GM11168 (cell line): Measurements from ENCODE around the gene KCNMB1.

Experiments
- in situ Hi-C: fragments of 300-500 bp; cut with MboI; formaldehyde crosslinking; loops from one replicate; pipeline ENCODE4 v1.12.0; 2022; ENCODE audit warnings: low sequenced_read_pairs; ENCODE audit not compliant: unreplicated experiment

The KCNMB1 gene, protein sequence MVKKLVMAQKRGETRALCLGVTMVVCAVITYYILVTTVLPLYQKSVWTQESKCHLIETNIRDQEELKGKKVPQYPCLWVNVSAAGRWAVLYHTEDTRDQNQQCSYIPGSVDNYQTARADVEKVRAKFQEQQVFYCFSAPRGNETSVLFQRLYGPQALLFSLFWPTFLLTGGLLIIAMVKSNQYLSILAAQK

DNA sequence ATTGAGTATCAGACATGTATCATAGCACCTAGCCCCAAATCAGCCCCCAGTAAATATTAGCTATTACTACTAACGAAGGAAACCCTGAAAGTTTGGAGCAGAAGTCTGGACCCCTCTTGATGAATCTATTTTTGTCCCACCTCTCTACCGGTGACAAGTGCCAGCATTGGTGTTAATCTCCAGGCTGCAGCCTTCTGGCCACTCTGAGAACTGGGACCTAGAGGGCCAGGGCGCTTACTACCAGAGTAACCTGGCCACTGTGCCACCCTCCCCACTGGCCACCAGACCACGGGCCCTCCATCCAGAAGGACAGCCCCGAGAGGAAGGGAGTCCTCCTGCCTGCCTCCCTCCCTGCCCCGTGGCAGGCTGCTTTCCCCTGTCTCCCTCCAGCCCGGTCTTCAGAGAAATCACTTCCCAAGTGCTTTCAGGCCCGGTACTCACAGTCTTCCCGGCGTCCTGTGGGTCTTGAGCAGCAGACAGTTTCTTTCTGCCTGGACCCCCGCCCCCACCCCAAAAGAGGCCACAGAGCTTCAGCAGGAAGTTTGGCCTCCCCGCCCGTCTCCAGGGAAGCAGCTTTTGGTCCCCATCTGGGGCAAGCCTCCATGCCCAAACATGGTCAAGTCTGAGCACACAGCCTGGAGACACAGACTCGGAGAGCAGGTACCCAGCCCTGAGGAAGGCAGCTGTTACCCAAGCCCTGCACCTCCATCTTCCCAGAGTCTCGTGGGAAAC is at the start of gene KCNMB1:
Gene KCNMB1, minus strand, starts transcription at position 550 of the 732 bp plus-strand sequence. CDS start 3,920 bp downstream, outside the sequence.
- in situ Hi-C loops = no loop called here

DNA sequence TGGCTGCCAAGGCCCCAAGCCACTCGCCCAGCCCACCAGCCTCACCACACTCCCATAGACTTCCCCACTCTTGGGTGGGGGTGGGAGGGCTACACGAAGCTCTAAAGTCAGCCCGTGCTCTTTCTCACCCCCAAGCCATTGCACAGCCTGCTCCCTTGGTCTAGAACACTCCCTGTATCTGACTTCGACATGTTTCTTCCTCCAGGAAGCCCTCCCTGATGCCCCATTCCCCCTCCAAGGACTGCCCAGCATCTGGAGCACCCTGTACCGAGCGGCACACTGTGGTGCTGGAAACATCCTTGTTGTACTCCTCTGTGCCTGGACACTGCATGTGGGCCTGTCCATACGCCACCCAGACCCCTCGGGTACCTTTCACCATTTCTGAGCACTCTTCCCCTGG is 49.4 kb upstream of the KCNMB1 start:
- in situ Hi-C loops = no loop called here

DNA sequence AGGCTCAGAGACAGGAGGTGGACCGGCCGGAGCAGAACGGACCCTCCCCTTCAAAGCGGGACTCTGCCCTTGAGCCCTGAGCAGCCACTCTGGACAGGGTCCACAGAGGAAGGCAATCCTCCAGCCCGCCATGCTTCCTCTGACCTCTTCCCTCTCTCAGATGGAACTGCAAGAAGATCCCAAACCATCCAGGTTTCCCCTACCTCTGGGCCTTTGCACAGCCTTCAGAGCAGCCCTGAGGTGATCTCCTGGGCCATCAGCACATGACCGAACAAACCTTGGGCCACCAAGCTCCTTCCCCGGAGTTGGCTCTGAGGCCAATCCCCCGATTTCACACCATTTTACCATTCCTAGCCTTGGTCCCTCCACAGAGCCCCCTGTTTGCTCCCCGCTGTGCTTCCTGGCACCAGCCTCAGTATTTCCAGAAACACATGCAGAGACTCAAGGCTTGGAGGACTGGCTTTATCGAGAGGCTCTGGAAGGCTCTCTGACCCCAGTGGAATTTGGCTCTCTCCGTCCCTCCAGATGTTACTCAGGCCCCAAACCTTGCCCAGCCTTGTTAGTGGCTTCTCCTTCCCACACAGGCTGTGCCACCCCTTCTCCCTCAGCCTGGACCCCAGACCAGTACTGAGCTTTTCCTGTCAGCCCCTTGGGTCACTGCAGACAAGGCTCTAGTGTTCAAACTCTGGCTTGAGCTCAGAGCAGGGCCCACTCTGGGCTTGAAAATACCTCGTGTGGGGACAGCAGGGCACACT is 48.6 kb upstream of the KCNMB1 start:
- in situ Hi-C loops = no loop called here

DNA sequence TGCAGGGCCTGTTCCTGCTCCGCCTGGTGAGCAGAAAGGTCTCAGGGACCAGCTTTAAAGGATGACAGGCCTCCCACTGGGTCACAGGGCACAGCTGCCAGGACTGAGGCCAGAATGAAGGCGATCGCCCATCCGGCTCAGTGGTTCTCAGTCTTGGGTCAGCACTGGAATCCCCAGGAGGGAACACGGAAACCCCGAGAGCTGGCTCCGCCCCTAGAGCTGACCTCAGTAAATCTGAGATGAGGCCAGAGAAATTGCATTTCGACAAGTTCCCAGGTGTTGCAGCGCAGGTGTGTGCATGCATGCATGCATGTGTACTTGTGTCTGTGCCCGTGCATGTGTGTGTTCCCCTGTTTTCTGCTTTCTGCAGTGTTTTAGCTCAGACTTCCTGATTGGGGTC is 47.2 kb upstream of the KCNMB1 start:
- in situ Hi-C loops = no loop called here

DNA sequence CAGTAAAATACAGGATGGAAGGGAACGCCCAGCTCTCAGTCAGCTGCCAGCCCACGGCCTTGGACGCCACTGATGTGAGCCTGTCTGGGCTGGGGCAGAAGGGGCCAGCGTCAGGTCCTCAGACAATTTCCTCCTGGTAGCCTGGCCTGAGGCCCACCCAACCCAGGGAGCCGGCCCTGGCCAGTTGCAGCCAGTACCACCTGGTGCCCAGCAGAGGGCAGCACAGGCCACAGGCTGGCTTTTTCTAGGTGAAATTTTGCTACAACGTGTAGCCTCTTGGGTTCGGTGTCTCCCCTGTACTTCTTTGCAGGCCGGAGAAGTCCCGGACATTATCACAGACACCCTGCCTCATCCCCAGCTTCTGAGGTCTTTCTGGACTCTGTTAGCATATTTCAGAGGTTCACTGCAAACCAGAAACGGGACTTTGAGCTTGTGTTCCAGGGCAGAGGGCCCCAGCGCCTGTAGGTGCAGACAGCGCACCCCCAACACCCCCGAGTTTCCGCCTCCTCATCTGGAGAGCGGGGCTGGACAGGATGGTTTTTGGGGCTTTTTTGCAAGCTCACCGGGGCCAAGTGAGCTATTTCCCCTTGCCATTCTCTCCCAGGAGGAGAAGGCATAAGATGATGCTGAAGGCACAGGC is 45.9 kb upstream of the KCNMB1 start:
- in situ Hi-C loops = no loop called here

DNA sequence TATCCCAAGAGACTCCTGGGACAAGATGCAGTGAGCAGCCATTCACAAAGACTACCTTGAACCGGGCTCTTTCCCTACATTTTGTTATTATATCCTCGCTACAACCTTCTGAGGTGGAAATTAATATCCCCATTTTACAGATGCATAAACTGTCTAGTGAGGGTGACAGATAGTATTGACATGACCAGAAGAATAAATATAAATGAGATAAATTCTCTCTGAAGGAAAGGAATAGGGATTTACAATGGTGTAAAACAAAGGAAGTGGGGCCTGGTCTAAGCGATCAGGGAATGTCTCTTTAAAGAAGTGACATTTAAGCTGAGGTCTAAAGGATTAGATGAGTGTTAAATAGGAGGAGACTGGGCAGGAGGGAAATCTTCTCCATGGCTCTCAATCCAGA is 43.5 kb upstream of the KCNMB1 start:
- in situ Hi-C loops = no loop called here

DNA sequence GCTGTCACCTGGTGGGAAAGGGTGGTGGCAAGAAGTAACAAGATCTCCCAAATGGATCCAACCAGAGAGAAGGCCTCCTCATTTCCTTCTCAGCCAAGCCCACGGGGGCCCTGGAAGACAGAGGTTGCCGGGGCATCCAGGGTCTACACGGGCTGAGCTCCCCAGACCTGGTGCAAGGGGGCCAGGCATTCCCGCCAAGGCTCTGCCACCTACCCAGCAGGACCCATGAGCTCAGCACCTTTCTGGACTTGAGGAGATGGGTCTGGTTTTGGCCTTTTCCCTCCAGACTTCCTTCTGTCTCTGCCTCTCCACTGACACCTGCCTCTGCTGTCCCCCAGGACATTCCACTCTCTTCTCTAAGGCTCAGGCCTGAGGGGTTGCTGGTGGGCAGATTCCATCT is 42.4 kb upstream of the KCNMB1 start:
- in situ Hi-C loops = no loop called here

DNA sequence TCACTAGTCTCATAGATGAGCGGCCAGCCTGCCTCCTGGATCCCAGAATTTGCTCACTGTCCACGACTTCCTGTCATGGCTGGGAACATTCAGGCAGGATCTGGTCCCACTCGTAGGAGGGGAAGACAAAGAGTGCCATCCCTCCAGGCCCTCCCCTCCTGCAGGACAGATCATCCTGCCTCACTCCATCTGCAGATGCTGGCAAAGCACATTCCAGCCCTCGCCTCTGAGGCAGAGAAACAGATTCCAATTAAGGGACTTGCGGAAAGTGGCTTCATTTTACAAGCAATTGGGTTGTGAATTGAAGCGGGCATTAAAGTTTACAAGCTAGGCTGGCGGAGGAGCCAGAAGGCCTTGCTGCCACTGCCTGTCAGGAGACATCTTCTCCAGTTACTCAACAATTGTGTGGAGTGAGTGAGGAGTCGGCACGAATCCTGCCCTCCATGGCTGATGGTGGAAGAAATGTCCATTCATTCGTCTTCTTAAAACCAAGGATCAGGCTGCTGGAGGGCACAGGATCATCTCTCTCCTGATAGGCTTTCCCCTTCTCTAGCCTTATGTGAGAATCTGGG is 41.8 kb upstream of the KCNMB1 start:
- in situ Hi-C loops = no loop called here

DNA sequence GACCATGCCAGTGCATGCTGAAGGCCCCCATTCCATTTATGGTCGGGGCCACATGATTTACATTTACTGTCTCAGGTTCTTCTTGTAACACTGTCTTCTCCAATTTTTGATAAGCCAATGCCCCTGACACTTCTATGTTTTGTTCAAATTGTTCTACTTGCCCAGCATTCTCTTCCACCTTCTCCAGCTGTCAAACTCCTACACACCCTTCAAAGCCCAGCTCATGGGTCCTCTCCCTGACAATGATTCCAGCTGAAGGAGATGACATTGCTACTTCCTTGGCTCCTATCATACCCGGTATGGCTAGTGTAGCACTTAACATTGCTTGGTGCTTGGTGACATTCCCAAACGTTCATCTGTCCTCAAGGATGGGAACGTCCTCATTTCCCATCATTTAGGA is 41.1 kb upstream of the KCNMB1 start:
- in situ Hi-C loops = no loop called here

DNA sequence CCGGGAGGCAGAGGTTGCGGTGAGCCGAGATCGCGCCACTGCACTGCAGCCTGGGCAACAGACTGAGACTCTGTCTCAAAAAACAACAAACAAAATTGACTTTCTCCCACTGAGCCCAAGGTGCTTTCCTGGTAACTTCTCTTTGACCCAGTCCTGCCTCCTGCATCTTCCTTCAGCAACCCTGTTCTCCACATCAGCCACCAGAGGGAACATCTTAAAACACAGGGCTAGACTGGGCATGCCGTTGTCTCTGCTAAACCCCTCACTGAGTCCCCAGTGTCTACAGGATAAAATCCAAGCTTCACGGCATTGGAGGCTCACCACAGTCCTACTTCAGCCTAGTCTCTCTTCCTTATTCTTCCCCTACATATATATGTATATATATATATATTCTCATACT is 39.8 kb upstream of the KCNMB1 start:
- in situ Hi-C loops = loop anchor here (10.0 kb wide), 1 partner anchor 204 kb away; no protein-coding TSS in a partner anchor

DNA sequence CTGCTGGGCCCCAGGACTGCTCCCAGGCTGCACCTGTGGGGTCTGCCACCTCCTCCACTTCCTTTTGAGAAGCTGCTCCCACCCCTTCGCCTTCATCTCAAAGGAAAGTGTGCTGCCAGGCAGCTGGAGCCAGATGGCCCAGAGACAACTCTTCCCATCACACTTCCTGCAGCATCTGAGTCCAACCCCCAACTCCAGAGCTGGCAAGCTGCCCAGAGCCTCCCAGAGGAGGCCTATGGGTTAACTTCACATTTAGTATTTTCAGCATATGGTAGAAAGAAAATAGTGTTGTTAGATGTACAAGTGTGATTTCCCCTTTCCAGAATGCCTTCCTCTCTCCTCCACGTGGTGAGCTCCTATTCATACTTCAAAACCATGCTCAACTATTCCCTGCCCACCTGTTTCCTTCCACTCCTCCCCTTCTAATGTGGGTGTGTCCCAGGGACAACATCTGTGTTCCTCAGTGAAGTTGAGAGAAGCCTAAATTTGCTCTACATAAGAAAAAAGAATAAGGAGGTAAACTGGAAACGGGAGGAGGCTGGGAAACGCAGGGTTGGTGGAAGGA is 38.6 kb upstream of the KCNMB1 start:
- in situ Hi-C loops = loop anchor here (10.0 kb wide), 1 partner anchor 203 kb away; no protein-coding TSS in a partner anchor

DNA sequence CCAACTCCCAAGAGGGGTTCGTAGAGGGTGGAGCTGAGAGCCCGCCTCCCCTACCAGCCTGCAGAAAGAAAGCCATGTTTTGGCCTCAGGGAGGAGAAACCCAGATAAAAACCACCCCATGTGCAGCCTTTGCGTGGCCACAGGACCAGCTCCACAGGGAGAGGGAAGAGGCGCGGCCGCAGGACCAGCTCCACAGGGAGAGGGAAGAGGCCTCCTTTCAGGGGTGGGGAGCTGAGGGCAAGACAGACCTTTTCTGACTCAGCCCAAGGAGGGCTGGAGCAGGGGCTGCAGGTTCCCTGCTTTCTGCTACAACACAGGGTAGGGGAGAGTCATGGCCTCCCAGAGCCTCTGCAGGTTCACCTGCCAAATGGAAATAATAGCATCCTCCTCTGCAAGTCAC is 37.6 kb upstream of the KCNMB1 start:
- in situ Hi-C loops = loop anchor here (10.0 kb wide), 1 partner anchor 202 kb away; no protein-coding TSS in a partner anchor

DNA sequence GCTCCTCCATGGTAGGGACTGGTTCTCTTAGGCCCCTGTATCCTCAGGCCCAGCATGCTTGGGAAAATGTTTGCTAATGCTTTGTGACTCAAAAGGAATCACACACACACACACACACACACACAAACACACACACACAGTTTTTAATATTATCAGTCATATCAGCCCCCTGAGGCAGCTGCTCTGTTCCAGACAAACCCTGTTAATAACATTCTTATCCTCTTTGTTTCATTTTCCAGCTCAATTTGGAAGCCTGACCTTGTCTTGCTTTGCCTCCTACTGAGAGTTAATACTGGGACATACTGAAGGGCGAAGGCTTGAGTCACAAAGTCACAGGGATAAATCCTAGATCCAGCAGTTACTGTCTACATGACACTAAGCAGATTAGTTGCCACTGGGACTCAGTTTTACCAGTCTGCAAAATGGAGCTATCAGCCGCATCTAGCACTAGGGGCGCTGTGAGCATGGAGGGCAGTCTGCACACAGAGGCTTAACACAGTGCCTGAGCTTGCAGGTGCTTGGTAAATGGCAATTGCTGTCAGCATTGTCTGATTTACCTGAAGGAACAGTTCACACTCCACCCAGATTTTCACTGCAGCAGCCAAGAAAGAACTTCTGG is 37.1 kb upstream of the KCNMB1 start:
- in situ Hi-C loops = loop anchor here (10.0 kb wide), 1 partner anchor 201 kb away; no protein-coding TSS in a partner anchor

DNA sequence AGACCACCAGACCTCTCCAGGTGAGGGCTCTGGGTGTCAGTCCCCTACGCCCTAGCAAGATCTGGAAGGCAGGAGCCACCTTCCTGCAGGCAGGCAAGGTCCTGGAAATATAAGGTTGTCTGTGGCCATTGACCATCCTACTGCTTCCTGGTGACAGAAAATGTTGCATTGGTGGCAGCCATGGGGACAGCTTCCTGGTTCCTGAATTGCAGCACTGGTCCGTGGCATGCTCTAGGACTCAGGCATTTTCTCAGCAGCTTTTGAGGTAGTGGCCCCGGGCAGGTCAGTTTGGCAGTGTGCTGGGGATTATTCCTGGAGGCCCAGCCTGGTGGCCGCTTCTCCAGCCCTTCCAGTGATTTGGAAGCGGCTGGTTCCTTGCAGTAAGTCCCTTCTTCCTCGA is 36.6 kb upstream of the KCNMB1 start:
- in situ Hi-C loops = loop anchor here (10.0 kb wide), 1 partner anchor 201 kb away; no protein-coding TSS in a partner anchor

DNA sequence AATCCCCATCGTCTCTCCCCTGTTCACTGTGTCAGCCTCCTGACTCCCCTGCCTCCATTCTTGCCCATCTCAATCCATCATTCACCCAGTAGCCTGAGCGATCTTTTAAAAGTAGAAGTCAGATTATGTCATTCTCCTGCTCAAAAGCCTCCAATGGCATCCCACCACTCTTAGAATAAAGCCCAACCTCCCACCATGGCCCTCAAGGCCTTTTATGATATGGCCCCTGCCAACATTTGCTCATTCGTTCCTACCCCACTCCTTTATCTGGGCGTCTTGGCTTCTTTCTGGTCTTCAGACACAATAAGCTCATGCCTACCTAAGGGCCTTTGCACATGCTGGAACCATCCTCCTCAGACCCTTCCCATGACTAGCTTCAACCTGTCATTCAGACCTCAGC is 35.5 kb upstream of the KCNMB1 start:
- in situ Hi-C loops = loop anchor here (10.0 kb wide), 1 partner anchor 200 kb away; no protein-coding TSS in a partner anchor

DNA sequence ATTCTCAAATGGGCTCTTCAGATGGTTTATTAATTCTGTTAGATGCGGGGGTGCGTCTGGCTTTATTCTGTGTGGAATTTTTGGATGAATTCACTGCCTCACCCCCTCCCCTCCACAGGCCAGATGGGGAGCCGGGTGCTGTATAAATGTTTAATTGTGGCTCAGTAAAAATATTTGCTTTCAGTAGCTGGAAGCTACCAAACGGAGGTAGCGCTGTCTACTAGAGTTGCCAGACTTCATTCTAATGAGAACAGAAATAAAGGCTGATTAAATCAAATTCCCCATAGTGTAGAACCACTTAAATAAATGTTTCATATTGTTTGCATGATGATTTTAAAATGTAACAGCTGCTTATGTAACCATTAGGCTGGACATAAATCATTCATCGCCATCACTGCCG is 34.5 kb upstream of the KCNMB1 start:
- in situ Hi-C loops = loop anchor here (10.0 kb wide), 1 partner anchor 199 kb away; no protein-coding TSS in a partner anchor

DNA sequence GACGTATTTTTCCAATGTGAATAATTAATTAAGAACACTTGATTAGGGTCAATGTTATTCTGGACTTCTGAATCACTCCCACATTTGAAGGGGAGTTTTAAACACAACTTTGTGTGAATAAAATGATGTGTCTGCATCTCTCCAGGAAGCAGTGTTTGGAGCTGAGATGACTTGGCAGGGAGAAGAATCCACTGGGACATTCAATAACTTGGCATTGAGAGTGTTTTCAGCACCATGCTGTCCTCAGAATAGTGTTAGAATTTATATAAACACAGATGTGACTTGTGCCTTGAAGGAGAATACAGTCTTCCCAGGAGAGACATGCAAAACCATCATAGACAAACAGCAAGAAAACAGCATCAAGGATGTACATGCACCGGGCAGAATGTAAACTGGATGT is 32.7 kb upstream of the KCNMB1 start:
- in situ Hi-C loops = loop anchor here (10.0 kb wide), 1 partner anchor 197 kb away; no protein-coding TSS in a partner anchor

DNA sequence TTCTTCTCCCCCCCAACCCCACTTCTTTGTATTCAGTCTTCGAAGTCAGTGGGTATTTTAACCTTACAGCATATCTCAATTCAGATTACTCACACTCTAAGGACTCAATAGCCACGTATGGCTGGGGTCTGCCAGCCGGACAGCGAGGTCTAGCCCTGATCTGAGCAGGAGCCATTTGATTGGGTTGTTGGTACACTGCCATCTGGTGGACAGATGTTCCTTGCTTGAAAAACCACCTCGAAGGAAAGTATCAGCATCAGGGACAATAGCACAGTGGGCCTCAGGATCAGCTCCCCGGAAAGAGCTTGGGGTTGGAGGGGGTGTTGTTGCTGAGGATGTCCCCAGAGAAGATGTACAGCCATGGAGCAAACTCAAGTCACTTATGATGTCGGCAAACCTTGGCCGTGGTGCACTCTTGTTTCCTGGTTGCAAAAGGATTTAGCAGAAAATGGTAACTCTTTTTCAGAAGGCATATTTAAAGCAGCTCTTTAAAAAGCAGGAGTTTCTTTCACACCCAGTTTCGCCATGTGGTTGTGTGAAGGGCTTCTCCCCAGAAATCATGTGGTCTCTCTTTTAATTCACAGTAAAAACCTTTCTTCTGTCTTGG is 31.7 kb upstream of the KCNMB1 start:
- in situ Hi-C loops = loop anchor here (10.0 kb wide), 1 partner anchor 196 kb away; no protein-coding TSS in a partner anchor

DNA sequence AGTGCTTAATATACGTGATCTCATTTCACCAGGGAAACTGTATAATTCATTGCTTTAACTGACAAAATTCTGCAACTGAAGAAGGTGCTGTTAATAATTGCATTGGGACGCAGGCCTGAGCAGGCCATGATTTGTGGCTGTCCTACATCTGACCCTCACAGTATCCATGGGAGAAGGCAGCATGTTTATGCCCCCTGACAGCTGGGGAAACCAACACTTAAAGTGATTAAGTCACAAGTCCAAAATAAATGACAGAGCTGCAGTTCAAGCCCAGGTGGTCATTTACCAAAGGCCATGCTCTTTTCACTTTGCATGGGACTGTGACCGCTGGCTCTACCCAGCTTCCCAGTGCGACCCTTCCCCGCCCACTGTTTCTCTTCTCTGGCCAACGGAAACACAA is 30.5 kb upstream of the KCNMB1 start:
- in situ Hi-C loops = loop anchor here (10.0 kb wide), 1 partner anchor 195 kb away; no protein-coding TSS in a partner anchor
